ENCODE results near the gene RUBCNL.

Gene RUBCNL

DNA sequence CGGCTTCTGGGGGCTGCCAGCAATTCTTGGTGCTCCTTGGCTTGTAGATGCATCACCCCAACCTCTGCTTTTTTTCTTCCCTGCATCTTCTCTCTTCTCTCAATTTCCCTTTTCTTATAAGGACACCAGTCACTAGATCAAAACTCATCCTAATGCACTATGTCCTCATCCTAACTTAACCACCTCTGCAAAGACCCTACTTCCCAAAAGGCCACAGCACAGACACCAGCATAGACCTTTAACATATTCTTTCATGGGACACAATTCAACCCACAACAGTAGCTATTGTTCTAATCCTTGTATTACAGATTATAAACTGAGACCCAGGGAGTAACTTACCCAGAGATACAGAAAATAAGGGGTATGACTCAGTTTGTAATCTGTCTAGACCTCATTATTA, 47.0 kb downstream of the RUBCNL start:
- DNase-seq: no peak

DNA sequence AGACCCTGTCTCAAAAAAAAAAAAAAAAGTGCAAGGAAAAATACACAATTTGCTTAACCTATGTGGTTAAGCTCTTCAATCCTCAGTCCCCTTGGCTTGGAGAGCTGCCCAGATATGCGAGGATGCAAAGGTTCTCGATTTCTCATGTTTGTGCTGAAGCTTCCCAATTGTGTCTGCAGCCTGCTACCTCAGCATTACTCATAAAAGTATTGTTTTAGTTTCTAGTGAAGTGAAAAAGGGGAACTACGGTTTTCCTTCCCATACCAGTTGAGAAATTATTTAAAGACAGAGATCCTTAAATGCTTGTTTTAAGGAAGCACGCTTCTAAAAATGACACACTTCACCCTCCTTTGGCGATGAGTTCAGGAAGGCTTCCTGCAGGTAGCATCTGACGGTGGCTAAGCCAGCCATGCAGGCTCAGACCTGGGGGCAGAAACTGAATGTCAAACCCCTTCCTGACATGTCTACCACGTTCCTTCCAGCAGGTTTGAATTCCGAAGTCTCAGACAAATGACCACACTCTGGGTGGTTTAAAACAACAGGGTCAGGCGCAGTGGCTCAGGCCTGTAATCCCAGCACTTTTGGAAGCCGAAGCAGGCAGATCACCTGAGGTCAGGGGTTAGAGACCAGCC, 47.9 kb downstream of the RUBCNL start:
- no peak for DNase-seq

- DNase-seq: no peak
These were observed 49.4 kb downstream of the RUBCNL start for GRCh38 chr13:46337700-46338099.

DNA sequence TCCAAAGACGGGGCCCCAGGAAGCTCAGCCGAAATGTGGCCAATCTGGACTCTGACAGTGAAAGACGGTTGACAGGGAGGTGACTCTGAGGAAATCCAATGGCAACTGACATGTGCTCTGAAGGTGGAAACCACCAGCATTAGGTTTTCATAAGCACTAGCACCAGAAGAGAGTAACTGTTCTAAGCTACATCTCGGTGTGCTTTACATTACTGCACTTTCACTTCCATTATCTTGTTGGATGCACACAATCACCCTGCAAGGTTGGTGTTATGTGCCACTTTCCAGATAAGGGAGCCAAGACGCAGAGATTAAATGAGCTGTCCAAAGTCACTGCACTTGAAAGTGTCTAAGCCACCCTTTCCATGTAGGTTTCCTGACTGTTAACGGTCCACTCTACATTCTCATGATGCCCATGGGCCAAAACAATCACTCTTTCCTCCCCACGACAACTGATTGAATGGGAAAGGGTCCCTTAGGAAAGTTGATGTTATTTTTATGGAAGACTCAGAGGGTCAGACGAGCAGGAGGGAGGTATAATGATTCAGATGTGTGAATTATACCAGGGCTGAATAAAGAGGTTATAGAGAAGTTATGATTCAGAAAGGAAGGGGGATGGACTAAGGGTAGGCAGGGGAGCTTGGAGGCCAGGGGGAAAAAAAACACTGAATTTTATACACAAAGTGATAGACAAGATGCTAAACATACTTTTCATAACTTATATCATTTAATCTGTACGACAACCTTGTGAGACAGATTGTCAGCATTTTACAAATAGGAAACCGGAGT, 52.8 kb downstream of the RUBCNL start:
- DNase-seq: no peak

GRCh38 chr13:46332772-46333171, 54.3 kb downstream of the RUBCNL start:
- DNase-seq: no peak

- DNase-seq: no peak
These were observed 57.4 kb downstream of the RUBCNL start for GRCh38 chr13:46329624-46330023.

DNA sequence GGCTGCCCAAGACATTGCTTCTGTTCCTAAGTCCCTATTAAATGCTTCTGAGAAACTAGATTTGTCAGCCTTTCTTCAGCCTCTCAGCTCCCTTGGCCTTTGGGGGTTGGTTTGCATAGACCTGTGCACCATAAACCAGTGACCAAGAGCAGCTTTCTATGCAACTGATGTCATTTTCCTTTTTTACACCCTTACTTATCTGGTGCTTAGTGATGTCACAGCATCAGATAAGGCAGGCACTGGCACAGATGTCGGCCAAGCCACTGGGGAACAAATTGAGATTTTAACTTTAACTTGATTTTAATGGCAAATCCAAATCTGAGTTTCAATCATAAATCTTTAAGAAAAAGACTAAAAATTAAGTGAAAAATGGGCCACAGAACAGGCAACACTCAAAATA, 59.8 kb downstream of the RUBCNL start:
- DNase-seq: no peak

GRCh38 chr13:46324976-46325375, 62.1 kb downstream of the RUBCNL start:
- DNase-seq: no peak

- DNase-seq: peak; percentile 19 to 80
These were observed 65.4 kb downstream of the RUBCNL start for GRCh38 chr13:46321494-46322225.

DNA sequence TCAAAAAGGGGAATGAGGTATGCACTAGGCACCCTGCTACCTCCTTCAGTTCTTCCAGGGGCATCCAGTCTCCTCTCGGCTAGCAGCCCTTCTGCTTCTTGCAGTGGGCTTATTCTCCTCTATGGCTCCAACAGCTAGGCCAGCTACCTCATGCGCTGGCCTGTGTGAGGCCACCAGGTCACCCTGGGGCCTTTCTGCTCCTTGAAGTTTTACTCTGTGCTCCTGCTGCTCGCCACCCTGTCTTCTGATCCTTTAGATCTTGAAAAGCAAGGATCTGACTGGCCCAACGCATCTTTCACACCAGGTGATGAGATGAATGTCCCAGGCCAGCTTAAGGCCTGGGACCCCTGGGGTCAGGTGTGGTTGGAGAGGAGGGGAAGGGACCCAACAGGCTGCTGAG, 66.2 kb downstream of the RUBCNL start:
- DNase-seq: no peak

- peak in 1 of 2 experiments; percentile 26 for DNase-seq
These were observed 66.6 kb downstream of the RUBCNL start for GRCh38 chr13:46320406-46320805.

GRCh38 chr13:46318986-46319385, 68.1 kb downstream of the RUBCNL start:
- no peak for DNase-seq

DNA sequence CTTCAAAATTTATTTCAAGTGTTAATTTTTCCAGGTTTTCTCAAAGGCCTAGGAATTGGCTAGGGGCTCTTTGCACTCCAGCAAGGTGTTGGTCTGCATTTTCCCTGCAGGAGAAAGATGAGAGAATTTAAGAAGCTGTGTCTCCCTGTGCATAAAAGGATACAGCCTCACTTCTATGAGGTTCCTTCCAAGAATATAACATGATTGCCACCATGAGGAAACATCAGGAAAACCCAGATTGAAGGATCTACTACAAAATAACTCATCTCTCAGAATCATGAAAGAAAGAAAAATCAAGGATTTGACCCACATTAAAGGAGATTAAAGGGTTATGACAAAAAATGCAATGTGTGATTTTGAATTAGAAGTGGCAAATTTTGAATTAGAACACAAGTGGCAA, 69.9 kb downstream of the RUBCNL start:
- DNase-seq: no peak

DNA sequence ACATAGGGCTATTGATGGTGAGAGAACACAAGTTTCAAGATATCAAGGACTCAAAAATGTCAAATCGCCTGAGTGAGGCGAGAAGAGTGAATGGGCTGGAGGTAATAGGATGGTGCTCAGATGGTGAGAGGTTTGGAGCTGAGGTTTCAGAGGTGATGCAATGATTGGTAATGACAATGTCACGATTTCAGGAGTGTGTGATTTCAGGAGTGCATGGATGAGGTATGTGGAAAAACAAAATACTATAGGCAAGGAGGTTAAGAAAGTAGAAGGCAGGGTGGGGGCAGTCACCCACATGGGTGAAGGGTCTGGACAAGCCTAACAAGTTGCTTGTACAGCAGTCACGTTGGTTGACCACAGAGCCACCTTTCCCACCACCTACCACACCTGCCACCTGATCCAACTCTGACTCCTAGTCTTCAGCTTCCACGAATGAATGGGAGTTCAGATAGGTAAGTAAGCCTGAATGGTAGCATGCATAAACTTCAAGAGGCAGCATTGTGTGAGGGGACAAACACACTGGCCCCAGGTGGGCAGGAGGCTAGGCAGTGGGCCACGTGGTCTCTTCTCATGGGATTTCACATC, 71.5 kb downstream of the RUBCNL start:
- DNase-seq: no peak

GRCh38 chr13:46315036-46315435, 72.0 kb downstream of the RUBCNL start:
- DNase-seq: no peak

- no peak for DNase-seq
These were observed 72.5 kb downstream of the RUBCNL start for GRCh38 chr13:46314587-46314986.

GRCh38 chr13:46313432-46314257, 73.4 kb downstream of the RUBCNL start:
- no peak for DNase-seq

GRCh38 chr13:46313024-46313423, 74.0 kb downstream of the RUBCNL start:
- no peak for DNase-seq

- no peak for DNase-seq
These were observed 75.8 kb downstream of the RUBCNL start for GRCh38 chr13:46311217-46311616.

- DNase-seq: no peak
These were observed 77.0 kb downstream of the RUBCNL start for GRCh38 chr13:46310066-46310465.

- no peak for DNase-seq
These were observed 79.5 kb downstream of the RUBCNL start for GRCh38 chr13:46307554-46307953.

GRCh38 chr13:46304546-46304945, 82.5 kb downstream of the RUBCNL start:
- DNase-seq: no peak

Measured in NCI-H526 (cell line).